H1 (cell line): ENCODE data around the gene SNCAIP. TPM values are rescaled to one million over a fixed set of nuclear protein-coding genes. Genes with fewer than 3 reads are reported as not detected.

ENCODE experiments used
- CTCF ChIA-PET: fragments of 300-600 bp; sonication (Branson Sonifier 250); formaldehyde crosslinking; loops from one replicate; lab custom pipeline; 2021; ENCODE audit not compliant: partially characterized antibody; lab: Charles Lee
- POLR2A ChIA-PET: fragments of 300-600 bp; sonication (Branson Sonifier 250); formaldehyde crosslinking; loops from one replicate; lab custom pipeline; 2021; ENCODE audit warnings: inconsistent platforms; ENCODE audit not compliant: partially characterized antibody; lab: Charles Lee
- DNase-seq, 2 experiments: peaks; one replicate each; pipeline versions ENCODE4 v3.0.0 to v3.0.0-alpha.2; 2010 to 2022; ENCODE audit warnings: low spot score in 2 of 2, low read depth in 1 of 2, mixed read lengths in 1 of 2
- FAIRE-seq: peaks from 2 replicates; lab custom pipeline; 2011; peaks lifted over from hg19 to GRCh38; lab: Jason Lieb, UNC
- H2AFZ ChIP-seq: 2 replicates; pipeline ENCODE4 v1.8.1; 2012; ENCODE audit warnings: low read length, inconsistent platforms
- H2AK5ac ChIP-seq: 2 replicates; pipeline ENCODE4 v1.6.1; 2013; ENCODE audit warnings: low read depth, low read length
- H2BK120ac ChIP-seq: replicated peaks from 2 replicates; pipeline ENCODE3; 2013; ENCODE audit warnings: low read depth, low read length, inconsistent platforms
- H2BK12ac ChIP-seq: 2 replicates; pipeline ENCODE4 v1.6.1; 2013; ENCODE audit warnings: low read depth, low read length
- H2BK15ac ChIP-seq: 2 replicates; pipeline ENCODE4 v1.6.1; 2013; ENCODE audit warnings: low read length
- H2BK20ac ChIP-seq: 2 replicates; pipeline ENCODE4 v1.6.1; 2013; ENCODE audit warnings: low read length
- H2BK5ac ChIP-seq: 2 replicates; pipeline ENCODE4 v1.6.1; 2013; ENCODE audit warnings: low read depth, low read length
- H3K14ac ChIP-seq: 2 replicates; pipeline ENCODE4 v1.6.1; 2013; ENCODE audit warnings: inconsistent platforms; ENCODE audit not compliant: insufficient read length
- H3K18ac ChIP-seq: 2 replicates; pipeline ENCODE4 v1.6.1; 2013; ENCODE audit warnings: low read length; ENCODE audit errors: extremely low read depth
- H3K23ac ChIP-seq: 2 replicates; pipeline ENCODE4 v1.6.1; 2013; ENCODE audit warnings: inconsistent platforms; ENCODE audit not compliant: insufficient read length
- H3K23me2 ChIP-seq: 2 replicates; pipeline ENCODE4 v1.6.1; 2013; ENCODE audit warnings: low read depth, low read length
- H3K27ac ChIP-seq: 2 replicates; pipeline ENCODE4 v1.6.1; 2011; ENCODE audit warnings: low read depth, low read length, inconsistent platforms
- H3K27me3 ChIP-seq, 4 experiments: replicated peaks in 1 of 4; 1 replicate in 1 of 4; 2 replicates in 3 of 4; pipeline versions ENCODE4 v1.6.1 to v1.8.1; 2011 to 2013; ENCODE audit warnings: low read length in 3 of 4, mild to moderate bottlenecking in 3 of 4, inconsistent platforms in 2 of 4, mixed read lengths in 2 of 4, moderate library complexity in 1 of 4; ENCODE audit not compliant: control insufficient read depth in 3 of 4, insufficient read depth in 3 of 4; ENCODE audit errors: extremely low read depth in 1 of 4
- H3K36me3 ChIP-seq, 4 experiments: 2 replicates each; pipeline versions ENCODE4 v1.6.1 to v1.8.1; 2011 to 2013; ENCODE audit warnings: mild to moderate bottlenecking in 4 of 4, low read length in 3 of 4, moderate library complexity in 2 of 4, control low read depth in 1 of 4, inconsistent platforms in 1 of 4; ENCODE audit not compliant: insufficient read depth in 4 of 4, control insufficient read depth in 2 of 4
- H3K4ac ChIP-seq: replicated peaks from 2 replicates; pipeline ENCODE3; 2013; ENCODE audit warnings: low read length, low read depth, mixed read lengths, inconsistent platforms; ENCODE audit not compliant: insufficient read length
- H3K4me1 ChIP-seq, 4 experiments: replicated peaks in 1 of 4; 1 replicate in 1 of 4; 2 replicates in 3 of 4; pipeline versions ENCODE4 v1.6.1 to v1.8.1; 2011 to 2013; ENCODE audit warnings: low read length in 3 of 4, inconsistent platforms in 2 of 4, mixed read lengths in 1 of 4; ENCODE audit not compliant: insufficient read depth in 4 of 4, control insufficient read depth in 3 of 4
- H3K4me2 ChIP-seq, 2 experiments: 2 replicates each; pipeline versions ENCODE4 v1.6.1 to v1.8.1; 2011 to 2013; ENCODE audit warnings: low read depth in 2 of 2, low read length in 2 of 2, control low read depth in 1 of 2, inconsistent platforms in 1 of 2, mild to moderate bottlenecking in 1 of 2; ENCODE audit not compliant: insufficient read depth in 1 of 2
- H3K4me3 ChIP-seq, 4 experiments: fragments of 200-600, 300-600 bp in 1 of 4; sonication (generic), shearing (Covaris generic), sonication (Bioruptor Twin) in 1 of 4; 2 replicates each; pipeline versions ENCODE4 v1.5.1 to v1.8.1; 2011 to 2016; ENCODE audit warnings: low read length in 4 of 4, low read depth in 3 of 4, control low read depth in 2 of 4, inconsistent platforms in 2 of 4, mild to moderate bottlenecking in 2 of 4, mixed read lengths in 1 of 4, moderate library complexity in 1 of 4; ENCODE audit not compliant: insufficient read depth in 2 of 4; ENCODE audit errors: extremely low read depth in 1 of 4
- H3K56ac ChIP-seq: replicated peaks from 2 replicates; pipeline ENCODE3; 2013; ENCODE audit warnings: low read depth, mild to moderate bottlenecking, mixed read lengths, low read length, inconsistent platforms; ENCODE audit not compliant: insufficient read length
- H3K79me1 ChIP-seq: 2 replicates; pipeline ENCODE4 v1.6.1; 2013; ENCODE audit warnings: low read depth, low read length, control low read depth
- H3K79me2 ChIP-seq, 2 experiments: 2 replicates each; pipeline versions ENCODE4 v1.6.1 to v1.8.1; 2012 to 2013; ENCODE audit warnings: low read length in 2 of 2, mild to moderate bottlenecking in 2 of 2, inconsistent platforms in 1 of 2; ENCODE audit not compliant: insufficient read depth in 2 of 2, control insufficient read depth in 1 of 2
- H3K9ac ChIP-seq, 4 experiments: replicated peaks in 1 of 4; 1 replicate in 1 of 4; 2 replicates in 3 of 4; pipeline versions ENCODE4 v1.6.1 to v1.8.1; 2011 to 2013; ENCODE audit warnings: low read depth in 3 of 4, low read length in 3 of 4, control low read depth in 2 of 4, mild to moderate bottlenecking in 2 of 4, moderate library complexity in 2 of 4, inconsistent platforms in 1 of 4; ENCODE audit errors: extremely low read depth in 1 of 4
- H3K9me3 ChIP-seq, 2 experiments: 2 replicates each; pipeline versions ENCODE4 v1.6.1 to v1.8.1; 2012 to 2013; ENCODE audit warnings: mild to moderate bottlenecking in 2 of 2, moderate library complexity in 2 of 2, control low read depth in 1 of 2, inconsistent platforms in 1 of 2, low read depth in 1 of 2, low read length in 1 of 2, mixed read lengths in 1 of 2; ENCODE audit not compliant: insufficient read depth in 2 of 2
- H4K20me1 ChIP-seq, 2 experiments: replicated peaks in 1 of 2; 2 replicates each; pipeline versions ENCODE3 to v1.8.1; 2011 to 2013; ENCODE audit warnings: inconsistent platforms in 2 of 2, low read length in 2 of 2, mild to moderate bottlenecking in 1 of 2; ENCODE audit not compliant: insufficient read depth in 2 of 2, control insufficient read depth in 1 of 2
- H4K5ac ChIP-seq: 2 replicates; pipeline ENCODE4 v1.6.1; 2013; ENCODE audit warnings: low read length, low read depth, mixed read lengths, inconsistent platforms; ENCODE audit not compliant: insufficient read length
- H4K8ac ChIP-seq: 2 replicates; pipeline ENCODE4 v1.8.0; 2013; ENCODE audit warnings: mild to moderate bottlenecking, moderate library complexity, low read length, inconsistent platforms; ENCODE audit not compliant: insufficient read depth; ENCODE audit errors: extremely low read depth
- H4K91ac ChIP-seq: replicated peaks from 2 replicates; pipeline ENCODE3; 2013; ENCODE audit warnings: low read length, mixed read lengths, inconsistent platforms; ENCODE audit not compliant: insufficient read length
- ATF3 ChIP-seq: IDR thresholded peaks from 2 replicates; pipeline ENCODE4 v1.6.1; 2011; ENCODE audit warnings: low read depth, mild to moderate bottlenecking, low read length; ENCODE audit not compliant: insufficient read depth
- KDM5A ChIP-seq: fragments of 200-600 bp; IDR thresholded peaks from 2 replicates; pipeline ENCODE4 v1.7.1; 2012; ENCODE audit warnings: mild to moderate bottlenecking, low read length, inconsistent platforms, mixed read lengths
- MAX ChIP-seq: IDR thresholded peaks from 2 replicates; pipeline ENCODE4 v1.6.1; 2012; ENCODE audit warnings: inconsistent platforms
- PHF8 ChIP-seq: fragments of 200-600 bp; sonication (generic); conservative IDR thresholded peaks from 2 replicates; pipeline ENCODE4 v1.7.1; 2012; ENCODE audit warnings: low read depth, mild to moderate bottlenecking, inconsistent platforms, low read length, moderate library complexity
- RXRA ChIP-seq: IDR thresholded peaks from 2 replicates; pipeline ENCODE4 v1.6.1; 2011; ENCODE audit warnings: low read depth, mild to moderate bottlenecking, low read length, moderate library complexity; ENCODE audit not compliant: insufficient read depth
- SP1 ChIP-seq: IDR thresholded peaks from 2 replicates; pipeline ENCODE4 v1.6.1; 2011; ENCODE audit warnings: low read depth, low read length
- SUZ12 ChIP-seq: fragments of 200-600 bp; sonication (generic); IDR thresholded peaks from 2 replicates; pipeline ENCODE4 v1.6.1; 2012; ENCODE audit warnings: mild to moderate bottlenecking, inconsistent platforms, low read length, moderate library complexity, mixed read lengths
- WGBS, 2 experiments: shearing (Covaris generic) in 1 of 2; methylation state at CpG; one replicate each; pipeline versions ENCODE4 v1.1.6 to v1.1.7; 2013 to 2015; ENCODE audit warnings: low lambda C conversion rate in 2 of 2, mixed read lengths in 2 of 2, inconsistent platforms in 1 of 2, low coverage in 1 of 2, missing lambda C conversion rate in 1 of 2; ENCODE audit not compliant: insufficient replicate concordance in 2 of 2, insufficient coverage in 1 of 2, insufficient read length in 1 of 2; ENCODE audit errors: extremely low coverage in 1 of 2, missing lambda C conversion rate in 1 of 2; 5-methylcytosine and 5-hydroxymethylcytosine counted together
- polyA plus RNA-seq, 7 experiments: library from polyadenylated mRNA; depleted of rRNA in 3 of 7; stranded (reverse) in 5 of 7; unstranded in 2 of 7; fragments of >200 nt in 5 of 7; fragments of 200-250 nt in 2 of 7; gene quantifications; 1 replicate in 5 of 7; 2 replicates in 1 of 7; 4 replicates in 1 of 7; pipeline versions ENCODE4 v1.2.1 to v1.2.3, GENCODE V29; 2011 to 2013; ENCODE audit warnings: missing spikeins in 2 of 7, mixed read lengths in 2 of 7
- total RNA-seq: library from RNA; stranded (reverse); fragmentation: NEBNext Ultra II Directional; extraction: Animal tissue kit (Norgen Biotek cat#: 25700); gene quantifications from 2 replicates; pipeline ENCODE4 v1.2.1, GENCODE V29; 2021

Gene SNCAIP
- total and polyA plus RNA-seq, 2 of the 8 experiments (the other 6 are each of a cell fraction or from before 2014, with no cell fraction given): 3.9 to 9.0 TPM

GRCh38 chr5:122442938-122443337 is 130.9 kb downstream of the SNCAIP start:
- WGBS, 2 experiments: 80% methylated on average over 1 of the region's 1 CpG; no CpG with 5 or more reads in 1 of the 2 experiments
- TF ChIP-seq ATF3 (no peak), SUZ12 (no peak), KDM5A (no peak), RXRA (no peak), SP1 (no peak), PHF8 (no peak), MAX (no peak)

More at GRCh38 chr5:122442938-122443337, 130.9 kb downstream of the SNCAIP start:
- no peak overlapping the region for H2BK15ac ChIP-seq
- H2BK5ac ChIP-seq: no peak overlapping the region
- H3K14ac ChIP-seq: no peak overlapping the region
- H4K5ac ChIP-seq: no peak overlapping the region
- no peak overlapping the region for H3K9ac ChIP-seq
- no peak overlapping the region for H2AK5ac ChIP-seq
- no peak overlapping the region for H3K4ac ChIP-seq
- H3K9me3 ChIP-seq: no peaks in the 10 kb centered on the region
- H4K91ac ChIP-seq: no peak overlapping the region
- no peak overlapping the region for H3K23ac ChIP-seq
- H4K20me1 ChIP-seq: no peaks in the 10 kb centered on the region
- H2BK12ac ChIP-seq: no peak overlapping the region
- ChIA-PET POLR2A (no interaction called here), CTCF (interaction anchor here (1.0 to 1.2 kb wide), 3 partner anchors 8 to 16 kb away, joined by 3 to 4 read pairs (median 3); no protein-coding TSS in a partner anchor)
- no peak overlapping the region for H2AFZ ChIP-seq
- H3K4me2 ChIP-seq: no peak overlapping the region
- no peaks in the 10 kb centered on the region for H3K36me3 ChIP-seq
- no peak overlapping the region for H3K27ac ChIP-seq
- no peaks in the 10 kb centered on the region for H3K79me2 ChIP-seq
- H2BK20ac ChIP-seq: no peak overlapping the region
- no peak overlapping the region for H2BK120ac ChIP-seq
- H3K23me2 ChIP-seq: no peaks in the 10 kb centered on the region
- DNase-seq (no peak), FAIRE-seq (no peak)
- H3K27me3 ChIP-seq: no peaks in the 10 kb centered on the region
- H3K4me1 ChIP-seq: no peaks in the 10 kb centered on the region; a peak in 1 of 7 replicates
- H3K18ac ChIP-seq: no peak overlapping the region
- H3K79me1 ChIP-seq: no peaks in the 10 kb centered on the region
- H3K56ac ChIP-seq: no peak overlapping the region
- H4K8ac ChIP-seq: no peak overlapping the region
- H3K4me3 ChIP-seq: no peak overlapping the region
